Islet of Langerhans (tissue), 1 donor: ENCODE results near the gene BEND4.
A peak's percentile ranks its signal among the peaks of the same experiment; 100 is the strongest.

Source experiments
- FAIRE-seq: peaks from one replicate; lab custom pipeline; 2011; peaks lifted over from hg19 to GRCh38; lab: Jason Lieb, UNC

Gene BEND4

DNA sequence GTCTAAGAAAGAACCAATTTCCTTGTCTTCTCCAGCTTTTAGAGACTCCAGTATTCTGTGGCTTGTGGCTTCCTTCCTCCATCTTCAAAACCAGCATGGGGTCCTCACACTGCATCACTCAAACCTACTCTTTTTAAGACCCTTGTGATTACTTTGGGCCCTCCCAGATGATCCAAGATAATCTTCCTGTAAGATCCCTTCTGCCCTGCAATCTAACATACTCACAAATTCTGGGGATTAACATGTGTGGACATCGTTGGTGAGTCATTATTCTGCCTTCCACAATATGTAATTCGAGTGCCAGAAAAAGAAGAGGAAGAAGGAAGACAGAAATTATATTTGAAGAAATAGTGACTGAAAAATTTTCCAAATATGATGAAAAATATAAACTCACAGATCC, 47.9 kb downstream of the BEND4 start:
- FAIRE-seq = no peak

DNA sequence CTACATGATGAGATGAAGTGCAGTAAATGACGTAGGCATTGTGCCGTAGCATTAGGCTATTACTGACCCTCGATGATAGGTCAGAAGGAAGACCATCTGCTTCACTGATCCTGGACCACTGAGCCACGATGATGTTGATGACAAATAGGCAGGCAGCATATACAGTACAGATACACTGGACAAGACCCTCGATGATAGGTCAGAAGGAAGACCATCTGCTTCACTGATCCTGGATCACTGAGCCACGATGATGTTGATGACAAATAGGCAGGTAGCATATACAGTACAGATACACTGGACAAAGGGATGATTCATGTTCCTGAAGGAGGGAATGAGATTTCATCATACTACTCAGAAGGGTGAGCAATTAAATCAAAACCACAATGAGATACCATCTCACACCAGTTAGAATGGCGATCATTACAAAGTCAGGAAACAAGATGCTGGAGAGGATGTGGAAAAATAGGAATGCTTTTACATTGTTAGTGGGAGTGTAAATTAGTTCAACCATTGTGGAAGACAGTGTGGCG, 50.9 kb downstream of the BEND4 start:
- no peak for FAIRE-seq

DNA sequence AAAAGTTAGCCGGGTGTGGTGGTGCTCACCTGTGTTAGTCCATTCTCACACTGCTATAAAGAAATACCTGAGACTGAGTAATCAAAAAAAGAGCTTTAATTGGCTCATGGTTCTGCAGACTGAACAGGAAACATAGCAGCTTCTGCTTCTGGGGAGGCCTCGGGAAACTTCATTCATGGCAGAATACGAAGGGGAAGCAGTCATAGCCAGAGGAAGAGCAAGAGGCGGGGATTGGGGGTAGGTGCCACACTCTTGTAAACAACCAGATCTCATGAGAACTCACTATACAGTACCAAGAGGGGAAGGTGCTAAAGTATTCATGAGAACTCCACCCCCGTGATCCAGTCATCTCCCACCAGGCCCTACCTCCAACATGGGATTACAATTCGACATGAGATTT, 64.1 kb downstream of the BEND4 start:
- no peak for FAIRE-seq

DNA sequence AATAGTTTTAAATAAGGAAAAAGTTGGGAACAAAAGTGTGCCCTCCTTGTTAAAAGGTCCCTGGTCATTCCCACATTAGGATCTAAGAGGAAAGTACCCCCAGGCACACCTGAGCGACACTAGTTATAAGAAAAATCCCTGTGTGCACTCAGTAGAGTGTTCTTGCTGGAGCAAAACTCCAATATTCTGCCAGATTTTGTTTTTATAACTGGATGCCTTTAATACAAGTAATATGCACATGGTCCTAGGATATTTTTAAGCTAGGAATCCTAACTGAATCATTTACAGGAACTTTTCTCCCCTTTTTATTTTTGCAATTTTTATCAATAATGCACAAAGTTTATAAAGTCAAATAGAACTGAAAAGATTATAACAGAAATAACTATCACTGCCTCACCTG, 68.6 kb downstream of the BEND4 start:
- FAIRE-seq = no peak

DNA sequence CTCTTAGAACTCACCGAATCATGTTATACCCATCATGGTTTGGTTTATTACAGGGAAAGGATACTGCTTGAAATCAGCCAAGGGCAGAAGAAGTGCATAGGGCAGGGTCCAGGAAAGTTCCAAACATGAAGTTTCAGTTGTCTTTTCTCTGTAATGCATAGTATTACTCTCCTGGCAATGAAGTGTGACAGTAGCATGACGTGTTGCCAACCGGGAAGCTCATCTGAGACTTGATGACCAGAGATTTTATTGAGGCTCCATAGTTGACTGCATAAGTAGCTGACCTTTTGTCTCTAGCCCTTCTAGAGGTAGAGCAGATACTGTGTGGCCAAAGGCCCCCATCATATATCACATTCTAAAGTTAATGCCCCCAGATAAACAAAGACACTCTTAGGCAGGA, 72.1 kb downstream of the BEND4 start:
- FAIRE-seq = no peak

DNA sequence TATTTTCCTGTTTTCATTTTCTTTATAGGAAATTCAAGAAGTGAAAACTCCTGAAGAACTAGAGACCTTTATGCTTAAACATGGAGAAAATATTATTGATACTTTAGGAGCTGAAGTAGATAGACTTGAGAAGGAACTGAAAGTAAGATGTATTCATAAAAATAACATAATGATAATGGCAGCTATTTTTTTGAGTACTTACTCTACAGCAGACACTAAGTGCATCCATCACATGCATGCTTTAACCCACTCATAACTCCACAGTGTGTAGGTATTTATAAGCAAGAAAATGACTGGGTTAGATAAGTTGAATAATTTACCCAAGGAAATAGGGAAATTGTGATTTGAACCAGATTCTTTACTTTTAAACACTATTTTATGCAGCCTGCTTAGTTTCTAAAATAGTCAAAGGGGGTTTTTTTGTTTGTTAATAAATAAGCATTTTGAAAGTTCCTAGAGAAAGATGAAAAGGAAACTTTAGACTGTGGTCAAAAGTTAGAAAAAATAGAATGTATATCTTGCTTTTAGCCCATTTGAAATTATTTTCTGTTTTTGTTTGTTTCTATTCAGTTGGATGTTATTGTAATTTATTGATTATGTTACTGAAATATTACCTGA, 74.2 kb downstream of the BEND4 start:
- no peak for FAIRE-seq

DNA sequence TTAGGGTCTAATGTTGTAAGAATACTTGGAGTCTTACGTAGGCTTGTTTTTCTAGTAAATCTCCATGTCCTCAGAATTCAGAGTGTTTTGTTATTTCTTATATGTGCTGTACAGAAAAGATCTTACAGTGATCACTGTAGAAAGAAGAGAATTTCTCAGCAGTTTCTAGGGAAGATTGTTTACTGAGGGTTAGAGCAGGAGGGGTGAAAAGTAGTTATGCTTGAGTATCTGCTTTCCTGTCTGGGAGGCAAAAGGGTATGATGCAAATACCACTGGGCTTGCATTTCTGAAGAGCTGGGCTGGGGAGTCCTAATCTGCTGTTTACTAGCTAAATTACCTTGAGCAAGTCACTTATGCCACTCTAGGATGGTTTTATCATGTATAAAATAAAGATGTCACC, 78.2 kb downstream of the BEND4 start:
- no peak for FAIRE-seq

DNA sequence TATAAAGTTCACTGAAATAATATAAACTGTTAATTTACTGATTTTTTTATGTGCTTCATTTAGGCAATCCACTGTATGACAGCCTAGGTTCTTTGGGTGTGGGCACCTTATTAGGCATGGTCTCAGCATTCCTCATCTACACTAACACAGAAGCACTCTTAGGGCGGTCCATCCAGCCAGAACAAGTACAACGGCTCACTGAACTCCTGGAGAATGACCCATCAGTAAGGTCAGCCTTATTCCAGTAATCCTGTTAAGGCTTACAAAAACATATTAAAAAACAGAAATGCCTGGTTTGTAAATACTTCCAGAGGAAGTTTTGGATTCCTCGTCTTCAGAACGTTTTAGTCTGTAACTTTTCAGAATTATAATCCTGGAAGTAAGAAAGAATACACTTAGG, 82.0 kb downstream of the BEND4 start:
- FAIRE-seq = no peak

DNA sequence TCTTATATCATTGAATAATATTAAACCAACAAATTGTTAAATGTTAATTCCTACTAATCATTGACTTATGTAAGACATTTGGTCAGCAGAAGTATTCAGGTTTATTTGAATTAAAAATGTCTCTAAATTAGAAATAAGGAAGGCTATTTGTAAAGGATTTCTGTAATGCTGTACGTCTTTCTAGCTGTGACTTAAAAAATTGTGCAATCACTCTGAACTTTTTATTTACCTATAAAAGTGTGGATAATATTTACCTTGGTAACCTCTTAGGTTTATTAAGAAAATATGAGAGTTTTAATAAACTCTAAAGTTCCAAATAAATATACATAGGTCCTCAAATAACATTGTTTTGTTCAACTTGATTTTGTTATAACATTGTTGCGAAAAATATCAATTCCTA, 85.2 kb downstream of the BEND4 start:
- FAIRE-seq = peak; percentile 27

DNA sequence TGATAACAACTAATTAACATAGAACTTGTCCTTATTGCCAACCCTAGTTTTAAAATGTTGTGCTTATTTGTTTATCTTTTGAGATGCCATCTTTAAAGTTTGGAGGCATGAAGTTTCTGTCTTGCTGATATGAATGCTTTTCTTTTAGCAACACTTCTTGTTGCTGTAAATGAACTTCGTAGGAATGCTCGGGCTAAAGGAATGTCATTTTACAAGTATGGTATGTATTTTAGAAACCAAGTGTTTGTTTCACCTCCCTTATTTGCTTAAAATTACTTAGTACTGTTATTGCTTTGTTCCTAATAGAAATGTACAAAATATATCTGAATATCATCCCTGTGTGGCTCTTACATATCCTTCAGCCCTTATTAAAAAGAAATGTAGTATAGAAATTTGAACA, 86.1 kb downstream of the BEND4 start:
- no peak for FAIRE-seq
